Peyer's patch (tissue), 4 donors: ENCODE measurements around the gene XRCC1.

ENCODE experiments used
- POLR2A ChIP-seq, 2 donors: fragments of 450-650 bp; IDR thresholded peaks; one replicate each; pipeline ENCODE4 v1.5.1; 2017; ENCODE audit warnings: antibody characterized with exemption in 2 of 2, mild to moderate bottlenecking in 2 of 2, moderate library complexity in 2 of 2
- TF ChIP-seq, protein P1 (sequence below), 6 experiments: fragments of 450-650 bp in 4 of 6; fragments of 200-600 bp in 2 of 6; sonication (generic) in 1 of 6; IDR thresholded peaks; one replicate each; pipeline ENCODE4 v1.5.1; 2017 to 2019; ENCODE audit warnings: antibody characterized with exemption in 6 of 6, mild to moderate bottlenecking in 3 of 6, moderate library complexity in 1 of 6

DNA sequence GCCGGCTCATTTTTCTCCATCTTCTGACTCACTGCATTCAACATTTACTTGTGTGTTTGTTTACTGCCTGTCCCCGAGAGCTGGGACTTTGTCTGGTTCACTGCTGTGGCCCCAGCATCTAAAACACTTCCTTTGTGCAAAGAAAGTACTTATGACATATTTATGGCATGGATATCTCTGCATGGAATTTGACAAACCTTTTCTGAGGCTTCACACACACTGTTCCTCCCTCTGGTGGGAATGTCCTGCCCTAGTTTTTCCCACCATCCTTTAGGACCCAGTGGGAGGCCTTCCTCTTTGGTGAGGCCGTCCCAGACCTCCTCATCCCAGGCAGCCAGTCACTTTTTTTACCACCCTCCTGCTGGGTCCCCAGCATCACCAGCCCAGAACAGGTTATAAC lies 35.2 kb upstream of the XRCC1 start:
- TF ChIP-seq, protein P1, sequence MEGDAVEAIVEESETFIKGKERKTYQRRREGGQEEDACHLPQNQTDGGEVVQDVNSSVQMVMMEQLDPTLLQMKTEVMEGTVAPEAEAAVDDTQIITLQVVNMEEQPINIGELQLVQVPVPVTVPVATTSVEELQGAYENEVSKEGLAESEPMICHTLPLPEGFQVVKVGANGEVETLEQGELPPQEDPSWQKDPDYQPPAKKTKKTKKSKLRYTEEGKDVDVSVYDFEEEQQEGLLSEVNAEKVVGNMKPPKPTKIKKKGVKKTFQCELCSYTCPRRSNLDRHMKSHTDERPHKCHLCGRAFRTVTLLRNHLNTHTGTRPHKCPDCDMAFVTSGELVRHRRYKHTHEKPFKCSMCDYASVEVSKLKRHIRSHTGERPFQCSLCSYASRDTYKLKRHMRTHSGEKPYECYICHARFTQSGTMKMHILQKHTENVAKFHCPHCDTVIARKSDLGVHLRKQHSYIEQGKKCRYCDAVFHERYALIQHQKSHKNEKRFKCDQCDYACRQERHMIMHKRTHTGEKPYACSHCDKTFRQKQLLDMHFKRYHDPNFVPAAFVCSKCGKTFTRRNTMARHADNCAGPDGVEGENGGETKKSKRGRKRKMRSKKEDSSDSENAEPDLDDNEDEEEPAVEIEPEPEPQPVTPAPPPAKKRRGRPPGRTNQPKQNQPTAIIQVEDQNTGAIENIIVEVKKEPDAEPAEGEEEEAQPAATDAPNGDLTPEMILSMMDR (IDR thresholded peaks at IDR 0.05) = no peak
- TF ChIP-seq POLR2A (IDR thresholded peaks at IDR 0.05) = no peak
